ENCODE measurements around the gene COG5. TPM values are rescaled to one million over a fixed set of nuclear protein-coding genes. Genes with fewer than 3 reads are reported as not detected.
"Not testable (repeated sequence)": the region's sequence is repeated elsewhere in the genome, so short reads cannot be mapped to it uniquely, and the experiment has no call there.

The COG5 gene
- total and polyA plus RNA-seq, 2 of the 8 experiments (the other 6 are each of a cell fraction or from before 2014, with no cell fraction given) = 10.5 to 28.1 TPM

DNA sequence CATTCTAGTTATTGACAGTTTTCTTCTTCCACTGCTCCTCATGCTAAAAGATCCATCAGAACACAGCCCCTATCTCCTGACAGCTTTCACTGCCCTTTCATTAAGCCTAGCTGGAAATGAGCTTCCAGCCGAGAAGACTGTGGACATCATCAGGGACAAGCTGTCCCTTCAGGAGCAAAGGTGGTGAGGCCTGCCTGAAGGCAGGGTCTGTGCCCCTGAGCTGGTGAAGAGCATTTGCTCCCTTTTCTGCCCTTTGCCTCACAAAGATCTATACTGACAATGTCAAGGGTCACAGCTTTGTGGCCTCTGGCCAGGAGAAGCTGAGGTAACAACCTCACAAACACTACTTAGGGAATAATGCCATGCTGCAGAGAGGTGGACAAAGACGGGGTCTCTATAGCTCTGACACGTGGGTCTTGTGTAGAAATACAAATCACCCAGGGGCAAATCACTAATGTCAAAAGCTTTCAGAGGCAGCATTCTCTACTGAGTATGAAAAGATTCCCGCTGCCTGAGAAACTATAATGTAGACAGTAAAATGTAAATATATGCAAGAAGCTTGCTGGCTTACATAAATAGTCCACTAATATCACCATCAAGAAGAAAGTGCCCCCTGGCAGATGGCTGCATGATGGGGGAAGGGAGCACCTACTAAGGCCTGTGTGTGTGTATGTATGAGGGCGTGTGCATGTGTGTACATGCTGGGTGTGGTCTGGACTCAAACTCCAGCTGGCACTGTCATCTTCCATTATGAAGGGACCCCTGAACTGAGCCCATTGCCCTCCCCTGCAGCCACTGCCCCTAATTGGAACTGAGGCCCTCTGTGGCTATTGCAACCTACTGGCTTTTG lies 339.1 kb downstream of the COG5 start (continued):
- TF ChIP-seq KDM5A (IDR thresholded peaks at IDR 0.05; ENCODE audit: low read length) = no peak
- no peak for TF ChIP-seq CTBP2 (IDR thresholded peaks at IDR 0.05; ENCODE audit: borderline replicate concordance, insufficient read depth, insufficient read length, low read length)
- TF ChIP-seq, protein P1, sequence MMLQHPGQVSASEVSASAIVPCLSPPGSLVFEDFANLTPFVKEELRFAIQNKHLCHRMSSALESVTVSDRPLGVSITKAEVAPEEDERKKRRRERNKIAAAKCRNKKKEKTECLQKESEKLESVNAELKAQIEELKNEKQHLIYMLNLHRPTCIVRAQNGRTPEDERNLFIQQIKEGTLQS (IDR thresholded peaks at IDR 0.05; ENCODE audit: insufficient read depth, low read depth, low read length) = no peak
- TF ChIP-seq RFX5 (IDR thresholded peaks at IDR 0.05; ENCODE audit: borderline replicate concordance, low read depth, low read length) = no peak

GRCh38 chr7:107220806-107221205 lies 342.9 kb downstream of the COG5 start:
- H3K27me3 ChIP-seq (replicated peaks in 1 of 4; ENCODE audit: control insufficient read depth in 3 of 4, extremely low read depth in 1 of 4, insufficient read depth in 3 of 4, low read length in 3 of 4); H3K9me3 ChIP-seq (ENCODE audit: insufficient read depth in 2 of 2, low read depth in 1 of 2, low read length in 1 of 2); H3K56ac ChIP-seq (replicated peaks; ENCODE audit: insufficient read length, low read depth, low read length); H4K20me1 ChIP-seq (replicated peaks in 1 of 2; ENCODE audit: control insufficient read depth in 1 of 2, insufficient read depth in 2 of 2, low read length in 2 of 2); DNase-seq (ENCODE audit: low read depth in 1 of 2, low spot score in 2 of 2); H4K91ac ChIP-seq (replicated peaks; ENCODE audit: insufficient read length, low read length); H3K4me3 ChIP-seq (ENCODE audit: extremely low read depth in 1 of 4, insufficient read depth in 2 of 4, low read depth in 3 of 4, low read length in 4 of 4); H2BK12ac ChIP-seq (ENCODE audit: low read depth, low read length); H3K4me2 ChIP-seq (ENCODE audit: insufficient read depth in 1 of 2, low read depth in 2 of 2, low read length in 2 of 2); H2AFZ ChIP-seq (ENCODE audit: low read length); H3K4ac ChIP-seq (replicated peaks; ENCODE audit: insufficient read length, low read depth, low read length); H3K79me2 ChIP-seq (ENCODE audit: control insufficient read depth in 1 of 2, insufficient read depth in 2 of 2, low read length in 2 of 2); H3K23ac ChIP-seq (ENCODE audit: insufficient read length); H3K79me1 ChIP-seq (ENCODE audit: low read depth, low read length); H3K36me3 ChIP-seq (ENCODE audit: control insufficient read depth in 2 of 4, insufficient read depth in 4 of 4, low read length in 3 of 4); H2BK120ac ChIP-seq (replicated peaks; ENCODE audit: low read depth, low read length); H3K27ac ChIP-seq (ENCODE audit: low read depth, low read length); H2BK15ac ChIP-seq (ENCODE audit: low read length); H4K8ac ChIP-seq (ENCODE audit: extremely low read depth, insufficient read depth, low read length); POLR2A ChIA-PET (ENCODE audit: partially characterized antibody); H3K18ac ChIP-seq (ENCODE audit: extremely low read depth, low read length); H3K14ac ChIP-seq (ENCODE audit: insufficient read length); H3K9ac ChIP-seq (replicated peaks in 1 of 4; ENCODE audit: extremely low read depth in 1 of 4, low read depth in 3 of 4, low read length in 3 of 4); H3K4me1 ChIP-seq (replicated peaks in 1 of 4; ENCODE audit: control insufficient read depth in 3 of 4, insufficient read depth in 4 of 4, low read length in 3 of 4); H2BK20ac ChIP-seq (ENCODE audit: low read length); FAIRE-seq; H4K5ac ChIP-seq (ENCODE audit: insufficient read length, low read depth, low read length); H2AK5ac ChIP-seq (ENCODE audit: low read depth, low read length); H3K23me2 ChIP-seq (ENCODE audit: low read depth, low read length); H2BK5ac ChIP-seq (ENCODE audit: low read depth, low read length): not testable (repeated sequence)
- CTCF ChIA-PET (ENCODE audit: partially characterized antibody) = interaction anchor here (0.9 to 1.7 kb wide), 4 partner anchors 12 to 441 kb away, joined by 3 to 4 read pairs (median 4); no protein-coding TSS in a partner anchor
- WGBS, 2 experiments (ENCODE audit: extremely low coverage in 1 of 2, insufficient coverage in 1 of 2, insufficient read length in 1 of 2, insufficient replicate concordance in 2 of 2, low coverage in 1 of 2, low lambda C conversion rate in 2 of 2, missing lambda C conversion rate in 1 of 2) = 91% methylated on average over 4 of the region's 6 CpGs; no CpG with 5 or more reads in 1 of the 2 experiments
